Fibroblast of villous mesenchyme (primary cell): ENCODE results near the gene USP1. TPM values are rescaled to one million over a fixed set of nuclear protein-coding genes. Genes with fewer than 3 reads are reported as not detected.

Experiments
- DNase-seq: peaks from one replicate; pipeline ENCODE4 v3.0.0-alpha.2; 2010; ENCODE audit warnings: low read depth
- H3K4me3 ChIP-seq: 2 replicates; pipeline ENCODE4 v1.5.1; 2011; ENCODE audit warnings: low read depth, mild to moderate bottlenecking, low read length
- CTCF ChIP-seq: IDR thresholded peaks from 2 replicates; pipeline ENCODE4 v1.5.1; 2012; ENCODE audit warnings: low read depth, mild to moderate bottlenecking, low read length; ENCODE audit not compliant: insufficient read depth
- total RNA-seq: library from RNA; depleted of rRNA; stranded (reverse); fragments of >200 nt; gene quantifications from 2 replicates; pipeline ENCODE4 v1.2.3, GENCODE V29; 2012

Gene USP1
- total RNA-seq, 1 donor: 28.5 TPM

GRCh38 chr1:62448221-62448933 lies 11.5 kb downstream of the USP1 start:
- no peak for TF ChIP-seq CTCF
- H3K4me3 ChIP-seq: no peak overlapping the region
- DNase-seq: no peak

GRCh38 chr1:62450301-62450700 lies 13.5 kb downstream of the USP1 start:
- no peak overlapping the region for H3K4me3 ChIP-seq
- TF ChIP-seq CTCF: no peak
- DNase-seq: no peak

GRCh38 chr1:62452951-62453350 lies 16.1 kb downstream of the USP1 start:
- DNase-seq: no peak
- TF ChIP-seq CTCF: no peak
- H3K4me3 ChIP-seq: no peak overlapping the region

- no peak for DNase-seq
- no peak overlapping the region for H3K4me3 ChIP-seq
- TF ChIP-seq CTCF: no peak
Measured at GRCh38 chr1:62457955-62458354, 21.1 kb downstream of the USP1 start.

- no peak for DNase-seq
- TF ChIP-seq CTCF: no peak
- H3K4me3 ChIP-seq: no peak overlapping the region
Measured at GRCh38 chr1:62462370-62462769, 25.5 kb downstream of the USP1 start.

- H3K4me3 ChIP-seq: no peak overlapping the region
- TF ChIP-seq CTCF: no peak
- DNase-seq: no peak
Measured at GRCh38 chr1:62467092-62467491, 30.2 kb downstream of the USP1 start.
